IMR-90 (cell line): ENCODE results near the gene ADAM12. TPM values are rescaled to one million over a fixed set of nuclear protein-coding genes. Genes with fewer than 3 reads are reported as not detected.

ENCODE experiments used
- ATAC-seq: fragments of 200-7000 bp; cut with Tn5 transposase; 2 replicates; pipeline ENCODE4 v1.9.1; 2020; ENCODE audit warnings: low read depth, mild to moderate bottlenecking, moderate library complexity
- BruUV-seq: library from RNA; stranded (reverse); fragments of 400-500 nt; replicated peaks from 2 replicates; lab custom pipeline; 2021; lab: Mats Ljungman, UMichigan
- CTCF ChIA-PET: fragments of 300-600 bp; formaldehyde crosslinking; extraction: SDS; loops from one replicate; lab custom pipeline; 2021; ENCODE audit warnings: antibody characterized with exemption; lab: Yijun Ruan, JAX
- POLR2A ChIA-PET: fragments of 300-600 bp; sonication (Branson Sonifier 250); formaldehyde crosslinking; loops from one replicate; lab custom pipeline; 2022; ENCODE audit warnings: antibody characterized with exemption; ENCODE audit not compliant: unreplicated experiment; lab: Charles Lee
- DNase-seq: peaks from one replicate; pipeline ENCODE4 v3.0.0; 2013
- H2AFZ ChIP-seq: replicated peaks from 2 replicates; pipeline ENCODE3; 2013; ENCODE audit warnings: low read length, mild to moderate bottlenecking; ENCODE audit not compliant: poor library complexity
- H2AK5ac ChIP-seq: 2 replicates; pipeline ENCODE4 v1.6.1; 2013; ENCODE audit warnings: low read depth, low read length, inconsistent platforms
- H2AK9ac ChIP-seq: replicated peaks from 2 replicates; pipeline ENCODE3; 2013; ENCODE audit warnings: mild to moderate bottlenecking, low read depth, low read length, moderate library complexity; ENCODE audit not compliant: poor library complexity
- H2BK120ac ChIP-seq: 2 replicates; pipeline ENCODE4 v1.6.1; 2013; ENCODE audit warnings: low read depth, low read length, inconsistent platforms
- H2BK15ac ChIP-seq: 3 replicates; pipeline ENCODE4 v1.6.1; 2013; ENCODE audit warnings: low read depth, low read length, inconsistent platforms
- H2BK20ac ChIP-seq: 2 replicates; pipeline ENCODE4 v1.6.1; 2013; ENCODE audit warnings: low read depth, mild to moderate bottlenecking, inconsistent platforms, low read length, moderate library complexity
- H2BK5ac ChIP-seq: 2 replicates; pipeline ENCODE4 v1.6.1; 2013; ENCODE audit warnings: mild to moderate bottlenecking, low read depth, low read length, inconsistent platforms; ENCODE audit not compliant: poor library complexity, severe bottlenecking
- H3K14ac ChIP-seq: replicated peaks from 2 replicates; pipeline ENCODE4 v1.6.1; 2013; ENCODE audit warnings: low read depth, low read length, inconsistent platforms
- H3K18ac ChIP-seq: 2 replicates; pipeline ENCODE4 v1.6.1; 2013; ENCODE audit warnings: low read depth, low read length, control low read depth
- H3K23ac ChIP-seq: 2 replicates; pipeline ENCODE4 v1.6.1; 2013; ENCODE audit warnings: low read depth, low read length, inconsistent platforms
- H3K27ac ChIP-seq: 2 replicates; pipeline ENCODE4 v1.5.1; 2013; ENCODE audit warnings: mild to moderate bottlenecking, control low read depth, low read length; ENCODE audit not compliant: insufficient read depth
- H3K27me3 ChIP-seq: 2 replicates; pipeline ENCODE4 v1.6.1; 2013; ENCODE audit warnings: low read length; ENCODE audit not compliant: control insufficient read depth, insufficient read depth
- H3K36me3 ChIP-seq: 2 replicates; pipeline ENCODE4 v1.6.1; 2013; ENCODE audit warnings: low read length, mixed read lengths; ENCODE audit not compliant: control insufficient read depth, insufficient read depth
- H3K4ac ChIP-seq: 2 replicates; pipeline ENCODE4 v1.6.1; 2013; ENCODE audit warnings: low read depth, low read length, inconsistent platforms
- H3K4me1 ChIP-seq: 2 replicates; pipeline ENCODE4 v1.6.1; 2013; ENCODE audit warnings: low read length, mixed read lengths; ENCODE audit not compliant: control insufficient read depth, insufficient read depth
- H3K4me2 ChIP-seq: 2 replicates; pipeline ENCODE4 v1.6.1; 2013; ENCODE audit warnings: low read depth, mild to moderate bottlenecking, control low read depth, low read length, moderate library complexity
- H3K4me3 ChIP-seq: 2 replicates; pipeline ENCODE4 v1.5.1; 2013; ENCODE audit warnings: low read depth, mild to moderate bottlenecking, control low read depth, low read length, moderate library complexity; ENCODE audit not compliant: insufficient read depth
- H3K56ac ChIP-seq: 2 replicates; pipeline ENCODE4 v1.6.1; 2013; ENCODE audit warnings: low read length, inconsistent platforms; ENCODE audit not compliant: insufficient read depth; ENCODE audit errors: extremely low read depth
- H3K79me1 ChIP-seq, 2 experiments: 2 replicates each; pipeline ENCODE4 v1.6.1; 2013; ENCODE audit warnings: low read length in 2 of 2, inconsistent platforms in 1 of 2, low read depth in 1 of 2
- H3K9ac ChIP-seq: 2 replicates; pipeline ENCODE4 v1.6.1; 2013; ENCODE audit warnings: low read depth, low read length, control low read depth
- H3K9me1 ChIP-seq: 2 replicates; pipeline ENCODE4 v1.6.1; 2013; ENCODE audit warnings: low read length, inconsistent platforms; ENCODE audit not compliant: insufficient read depth
- H3K9me3 ChIP-seq: 2 replicates; pipeline ENCODE4 v1.6.1; 2013; ENCODE audit warnings: low read length; ENCODE audit not compliant: control insufficient read depth, insufficient read depth
- H4K20me1 ChIP-seq: 2 replicates; pipeline ENCODE4 v1.6.1; 2013; ENCODE audit warnings: low read length, inconsistent platforms; ENCODE audit not compliant: insufficient read depth
- H4K5ac ChIP-seq: 2 replicates; pipeline ENCODE4 v1.6.1; 2013; ENCODE audit warnings: mild to moderate bottlenecking, low read depth, low read length, control low read depth
- H4K8ac ChIP-seq, 2 experiments: 2 replicates each; pipeline ENCODE4 v1.6.1; 2013; ENCODE audit warnings: low read depth in 2 of 2, low read length in 2 of 2, control low read depth in 1 of 2, inconsistent platforms in 1 of 2
- H4K91ac ChIP-seq: 2 replicates; pipeline ENCODE4 v1.6.1; 2013; ENCODE audit warnings: low read depth, low read length, inconsistent platforms; ENCODE audit not compliant: insufficient read depth
- CHD1 ChIP-seq: IDR thresholded peaks from 2 replicates; pipeline ENCODE4 v1.6.1; 2012; ENCODE audit warnings: low read depth, low read length, improper control_type of control experiment
- CTCF ChIP-seq: conservative IDR thresholded peaks from 2 replicates; pipeline ENCODE4 v1.5.1; 2012; ENCODE audit warnings: mild to moderate bottlenecking, low read depth, low read length, improper control_type of control experiment
- ELK1 ChIP-seq: fragments of 150-350 bp; IDR thresholded peaks from 2 replicates; pipeline ENCODE4 v1.6.1; 2016; ENCODE audit warnings: low read depth, mild to moderate bottlenecking, low read length, moderate library complexity, borderline replicate concordance
- FOS ChIP-seq: fragments of 150-350 bp; IDR thresholded peaks from 2 replicates; pipeline ENCODE4 v1.6.1; 2016; ENCODE audit warnings: low read depth, low read length
- MAFK ChIP-seq: IDR thresholded peaks from 2 replicates; pipeline ENCODE4 v1.6.1; 2012; ENCODE audit warnings: low read depth, low read length, improper control_type of control experiment
- MAZ ChIP-seq: IDR thresholded peaks from 2 replicates; pipeline ENCODE4 v1.6.1; 2012; ENCODE audit warnings: low read depth, mild to moderate bottlenecking, low read length, improper control_type of control experiment, moderate library complexity, borderline replicate concordance
- MXI1 ChIP-seq: IDR thresholded peaks from 2 replicates; pipeline ENCODE4 v1.6.1; 2012; ENCODE audit warnings: low read depth, mild to moderate bottlenecking, low read length, moderate library complexity, borderline replicate concordance
- NFE2L2 ChIP-seq: fragments of 150-350 bp; IDR thresholded peaks from 2 replicates; pipeline ENCODE4 v1.6.1; 2016; ENCODE audit warnings: low read depth, mild to moderate bottlenecking, low read length
- RAD21 ChIP-seq: IDR thresholded peaks from 2 replicates; pipeline ENCODE4 v1.6.1; 2012; ENCODE audit warnings: low read length, improper control_type of control experiment
- RCOR1 ChIP-seq: IDR thresholded peaks from 2 replicates; pipeline ENCODE4 v1.6.1; 2012; ENCODE audit warnings: mild to moderate bottlenecking, low read length, improper control_type of control experiment; ENCODE audit not compliant: insufficient replicate concordance
- RFX5 ChIP-seq: IDR thresholded peaks from 2 replicates; pipeline ENCODE4 v1.8.0; 2012; ENCODE audit warnings: low read depth, mild to moderate bottlenecking, low read length, moderate library complexity
- SMC3 ChIP-seq: fragments of 150-350 bp; IDR thresholded peaks from 2 replicates; pipeline ENCODE4 v1.6.1; 2016; ENCODE audit warnings: low read depth, mild to moderate bottlenecking, antibody characterized with exemption, low read length, moderate library complexity
- USF2 ChIP-seq: fragments of 150-350 bp; IDR thresholded peaks from 2 replicates; pipeline ENCODE4 v1.6.1; 2017; ENCODE audit warnings: mild to moderate bottlenecking, antibody characterized with exemption, low read length, low read depth
- WGBS, 2 experiments: methylation state at CpG; one replicate each; pipeline versions ENCODE4 v1.1.5 to v1.1.7; 2013; ENCODE audit warnings: missing lambda C conversion rate in 2 of 2; ENCODE audit not compliant: insufficient read length in 1 of 2; ENCODE audit errors: extremely low coverage in 2 of 2; 5-methylcytosine and 5-hydroxymethylcytosine counted together
- dilution Hi-C: fragments of 300-500 bp; cut with HindIII; formaldehyde crosslinking; loops from one replicate; pipeline ENCODE4 v1.14.3; 2018; ENCODE audit warnings: low sequenced_read_pairs; ENCODE audit not compliant: unreplicated experiment
- in situ Hi-C: fragments of 300-500 bp; cut with MboI; formaldehyde crosslinking; loops from 3 replicates; pipeline ENCODE4 v1.14.3; 2019; ENCODE audit warnings: low sequenced_read_pairs, inconsistent platforms, mixed read lengths
- intact Hi-C: fragments of 100-400 bp; cut with micrococcal nuclease; formaldehyde crosslinking; loops from 2 replicates; pipeline ENCODE4 v1.10.0; 2022
- polyA plus RNA-seq, 3 experiments: library from polyadenylated mRNA; depleted of rRNA; stranded (reverse); fragments of >200 nt; gene quantifications; 2 replicates each; pipeline ENCODE4 v1.2.3, GENCODE V29; 2012; ENCODE audit warnings: low replicate concordance in 1 of 3
- total RNA-seq: library from RNA; depleted of rRNA; stranded (reverse); fragments of >200 nt; gene quantifications from 2 replicates; pipeline ENCODE4 v1.2.3, GENCODE V29; 2012

ADAM12 gene
- total and polyA plus RNA-seq, 2 of the 4 experiments (the other 2 are of a cell fraction), result 9.6 to 10.2 TPM

GRCh38 chr10:126233182-126234148, 154.8 kb downstream of the ADAM12 start:
- H3K9me3 ChIP-seq, result no peaks in the 10 kb centered on the region
- intact Hi-C loops (no loop called here), in situ Hi-C loops (no loop called here), dilution Hi-C loops (no loop called here)
- no peak overlapping the region for H3K14ac ChIP-seq
- no peaks in the 10 kb centered on the region for H3K27me3 ChIP-seq
- no peak overlapping the region for H2BK5ac ChIP-seq
- no peak overlapping the region for H3K4me2 ChIP-seq
- H3K56ac ChIP-seq, result no peak overlapping the region
- H2AFZ ChIP-seq, result no peak overlapping the region
- TF ChIP-seq FOS, result no peak
- no peak for TF ChIP-seq CTCF
- TF ChIP-seq RCOR1, result no peak
- no peak for TF ChIP-seq RFX5
- no peak for TF ChIP-seq MXI1
- TF ChIP-seq ELK1, result no peak
- TF ChIP-seq CHD1, result no peak
- no peak for TF ChIP-seq MAFK
- TF ChIP-seq RAD21, result no peak
- TF ChIP-seq NFE2L2, result no peak
- no peak for TF ChIP-seq SMC3
- no peak for TF ChIP-seq MAZ
- no peak for TF ChIP-seq USF2
- H3K4ac ChIP-seq, result no peak overlapping the region; the same call in 1 of the 2 replicates
- peak overlapping the region; percentile 45; the same call in 1 of the 2 replicates for H2AK5ac ChIP-seq
- H3K9me1 ChIP-seq, result no peaks in the 10 kb centered on the region
- H3K4me1 ChIP-seq, result peaks cover 2% of the 10 kb centered on the region; the same call in 1 of the 2 replicates
- ATAC-seq (no peak), DNase-seq (no peak)
- no peak overlapping the region for H3K9ac ChIP-seq
- H3K36me3 ChIP-seq, result no peaks in the 10 kb centered on the region
- no TSS peak for BruUV-seq
- no peak overlapping the region for H2BK20ac ChIP-seq
- H3K18ac ChIP-seq, result no peak overlapping the region
- no peaks in the 10 kb centered on the region for H3K79me1 ChIP-seq
- no peaks in the 10 kb centered on the region for H4K20me1 ChIP-seq
- POLR2A ChIA-PET, result no interaction called here
- no peak overlapping the region for H4K91ac ChIP-seq
- no peak overlapping the region for H2AK9ac ChIP-seq
- H2BK120ac ChIP-seq, result no peak overlapping the region
- no peak overlapping the region; the same call in 2 of the 3 replicates for H2BK15ac ChIP-seq
- no peak overlapping the region for H3K4me3 ChIP-seq
- no peak overlapping the region for H4K5ac ChIP-seq
- CTCF ChIA-PET, result no interaction called here
- 89% methylated on average over 4 of the region's 15 CpGs; no CpG with 5 or more reads in 1 of the 2 experiments for WGBS, 2 experiments
- H3K23ac ChIP-seq, result no peak overlapping the region
- no peak overlapping the region for H3K27ac ChIP-seq
- H4K8ac ChIP-seq, result no peak overlapping the region
